ENCODE data around the gene OSBPL10.

DNA sequence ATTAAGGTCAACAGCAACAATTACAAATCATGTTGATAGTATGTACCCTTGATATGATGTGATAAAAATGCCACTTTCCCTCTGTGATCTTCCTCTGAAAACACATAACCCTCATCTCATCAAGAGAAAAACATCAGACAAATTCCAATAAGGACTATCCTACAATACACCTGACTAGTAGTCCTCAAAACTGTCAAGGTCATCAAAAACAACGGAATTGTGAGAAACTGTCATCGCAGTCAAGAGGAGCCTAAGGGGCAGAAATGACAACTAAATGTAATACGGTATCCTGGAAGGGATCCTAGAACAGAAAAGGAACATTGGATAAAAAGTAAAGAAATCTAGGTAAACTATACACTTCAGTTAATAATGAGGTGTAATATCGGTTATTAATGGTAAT is 59.2 kb downstream of the OSBPL10 start:
- TF ChIP-seq, protein P1, sequence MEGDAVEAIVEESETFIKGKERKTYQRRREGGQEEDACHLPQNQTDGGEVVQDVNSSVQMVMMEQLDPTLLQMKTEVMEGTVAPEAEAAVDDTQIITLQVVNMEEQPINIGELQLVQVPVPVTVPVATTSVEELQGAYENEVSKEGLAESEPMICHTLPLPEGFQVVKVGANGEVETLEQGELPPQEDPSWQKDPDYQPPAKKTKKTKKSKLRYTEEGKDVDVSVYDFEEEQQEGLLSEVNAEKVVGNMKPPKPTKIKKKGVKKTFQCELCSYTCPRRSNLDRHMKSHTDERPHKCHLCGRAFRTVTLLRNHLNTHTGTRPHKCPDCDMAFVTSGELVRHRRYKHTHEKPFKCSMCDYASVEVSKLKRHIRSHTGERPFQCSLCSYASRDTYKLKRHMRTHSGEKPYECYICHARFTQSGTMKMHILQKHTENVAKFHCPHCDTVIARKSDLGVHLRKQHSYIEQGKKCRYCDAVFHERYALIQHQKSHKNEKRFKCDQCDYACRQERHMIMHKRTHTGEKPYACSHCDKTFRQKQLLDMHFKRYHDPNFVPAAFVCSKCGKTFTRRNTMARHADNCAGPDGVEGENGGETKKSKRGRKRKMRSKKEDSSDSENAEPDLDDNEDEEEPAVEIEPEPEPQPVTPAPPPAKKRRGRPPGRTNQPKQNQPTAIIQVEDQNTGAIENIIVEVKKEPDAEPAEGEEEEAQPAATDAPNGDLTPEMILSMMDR (IDR thresholded peaks at IDR 0.05), result no peak
- no peak for TF ChIP-seq POLR2A (IDR thresholded peaks at IDR 0.05)
- no peak for TF ChIP-seq POLR2AphosphoS5 (IDR thresholded peaks at IDR 0.05)

Measured in prostate gland (tissue), 2 donors.